Myocyte (in vitro differentiated cells): ENCODE measurements around the gene CAMKK2. TPM values are rescaled to one million over a fixed set of nuclear protein-coding genes. Genes with fewer than 3 reads are reported as not detected.
A peak's percentile ranks its signal among the peaks of the same experiment; 100 is the strongest.
"Not testable (repeated sequence)": the region's sequence is repeated elsewhere in the genome, so short reads cannot be mapped to it uniquely, and the experiment has no call there.

Source experiments
- DNase-seq: peaks from one replicate; pipeline ENCODE4 v3.0.0-alpha.2; 2012; ENCODE audit warnings: low read depth
- total RNA-seq: library from RNA; depleted of rRNA; stranded (reverse); fragments of >200 nt; gene quantifications from 2 replicates; pipeline ENCODE4 v1.2.3, GENCODE V29; 2014

Gene CAMKK2
- total RNA-seq, 1 donor from 2014 or later, result 20.5 TPM

GRCh38 chr12:121226871-121227270, 69.6 kb downstream of the CAMKK2 start:
- DNase-seq, result not testable (repeated sequence)

- DNase-seq, result no peak
Observed at GRCh38 chr12:121226399-121226798, 70.1 kb downstream of the CAMKK2 start.

- no peak for DNase-seq
Observed at GRCh38 chr12:121224591-121224990, 71.9 kb downstream of the CAMKK2 start.

- DNase-seq, result no peak
Observed at GRCh38 chr12:121223292-121224285, 72.9 kb downstream of the CAMKK2 start.

GRCh38 chr12:121222847-121223246, 73.7 kb downstream of the CAMKK2 start:
- DNase-seq, result no peak

- DNase-seq, result no peak
Observed at GRCh38 chr12:121219353-121219986, 77.0 kb downstream of the CAMKK2 start.

GRCh38 chr12:121218588-121219352, 77.7 kb downstream of the CAMKK2 start:
- no peak for DNase-seq

GRCh38 chr12:121217761-121218160, 78.7 kb downstream of the CAMKK2 start:
- DNase-seq, result no peak

GRCh38 chr12:121217063-121217462, 79.4 kb downstream of the CAMKK2 start:
- DNase-seq, result no peak

- DNase-seq, result no peak
Observed at GRCh38 chr12:121216102-121216501, 80.4 kb downstream of the CAMKK2 start.

- peak; percentile 57 for DNase-seq
Observed at GRCh38 chr12:121214855-121215745, 81.4 kb downstream of the CAMKK2 start.

- DNase-seq, result peak; percentile 20
Observed at GRCh38 chr12:121214166-121214777, 82.2 kb downstream of the CAMKK2 start.

GRCh38 chr12:121212875-121213274, 83.6 kb downstream of the CAMKK2 start:
- DNase-seq, result no peak

- DNase-seq, result peak; percentile 73
Observed at GRCh38 chr12:121209624-121210572, 86.6 kb downstream of the CAMKK2 start, which contains the start of gene P2RX4. TSS of gene P2RX4 (plus strand) at chr12:121210129. CDS start at chr12:121210165, 36 bp downstream.

GRCh38 chr12:121209221-121209620, 87.3 kb downstream of the CAMKK2 start:
- DNase-seq, result no peak

GRCh38 chr12:121208571-121208970, 87.9 kb downstream of the CAMKK2 start:
- DNase-seq, result not testable (repeated sequence)

- no peak for DNase-seq
Observed at GRCh38 chr12:121205491-121205890, 91.0 kb downstream of the CAMKK2 start.

- no peak for DNase-seq
Observed at GRCh38 chr12:121203482-121203881, 93.0 kb downstream of the CAMKK2 start.
